ENCODE data around the gene CEMIP.
"Not testable (repeated sequence)": the region's sequence is repeated elsewhere in the genome, so short reads cannot be mapped to it uniquely, and the experiment has no call there.

Gene CEMIP

DNA sequence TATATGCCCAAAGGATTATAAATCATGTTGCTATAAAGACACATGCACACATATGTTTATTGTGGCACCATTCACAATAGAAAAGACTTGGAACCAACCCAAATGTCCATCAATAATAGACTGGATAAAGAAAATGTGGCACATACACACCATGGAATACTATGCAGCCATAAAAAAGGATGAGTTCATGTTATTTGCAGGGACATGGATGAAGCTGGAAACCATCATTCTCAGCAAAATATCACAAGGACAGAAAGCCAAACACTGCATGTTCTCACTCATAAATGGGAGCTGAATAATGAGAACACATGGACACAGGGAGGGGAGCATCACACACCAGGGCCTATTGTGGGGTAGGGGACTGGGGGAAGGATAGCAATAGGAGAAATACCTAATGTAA is 186.3 kb downstream of the CEMIP start:
- H3K4me1 ChIP-seq (ENCODE audit: control insufficient read depth in 2 of 2, insufficient read depth in 2 of 2, low read length in 2 of 2); H3K27me3 ChIP-seq (ENCODE audit: control insufficient read depth in 2 of 2, insufficient read depth in 2 of 2, low read length in 2 of 2); H3K4me3 ChIP-seq (ENCODE audit: low read length in 2 of 2); H3K9me3 ChIP-seq (ENCODE audit: control insufficient read depth in 2 of 2, low read length in 2 of 2); H3K36me3 ChIP-seq (ENCODE audit: control insufficient read depth in 2 of 2, insufficient read depth in 2 of 2, low read length in 2 of 2); H3K9ac ChIP-seq (ENCODE audit: low read depth in 1 of 2, low read length in 2 of 2); H3K27ac ChIP-seq (ENCODE audit: low read depth in 2 of 2, low read length in 2 of 2): not testable (repeated sequence)

DNA sequence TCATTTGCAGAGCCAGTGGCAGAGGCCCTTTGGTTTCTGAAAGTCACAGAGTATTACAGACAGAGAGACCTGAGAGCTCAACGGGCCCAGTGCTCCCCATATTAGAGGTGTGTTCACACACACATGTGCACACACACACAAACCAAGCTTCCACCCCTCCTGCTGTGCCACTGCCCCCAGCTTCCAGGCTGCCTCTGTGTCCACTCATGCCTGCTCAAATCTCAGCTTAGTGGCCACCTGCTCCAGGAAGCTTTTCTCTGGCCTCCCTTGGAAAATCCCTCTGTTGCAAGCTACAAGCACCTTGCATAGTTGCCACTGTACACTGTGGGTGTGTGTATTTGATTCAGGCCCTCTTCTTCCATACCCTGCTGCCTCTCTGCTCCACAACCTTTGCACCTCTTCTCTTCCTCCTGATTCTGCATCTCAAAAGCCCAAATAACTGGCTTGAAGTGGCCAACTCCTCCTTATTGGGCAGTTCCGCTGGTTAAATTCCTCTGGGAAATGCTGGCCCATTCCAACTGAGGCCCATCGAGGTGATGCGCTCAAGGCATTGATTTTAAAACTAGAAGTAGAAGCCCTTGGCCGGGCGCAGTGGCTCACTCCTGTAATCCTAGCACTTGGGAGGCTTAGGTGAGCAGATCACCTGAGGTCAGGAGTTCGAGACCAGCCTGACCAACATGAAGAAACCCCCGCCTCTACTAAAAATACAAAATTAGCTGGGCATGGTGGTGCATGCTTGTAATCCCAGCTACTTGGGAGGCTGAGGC is 187.4 kb downstream of the CEMIP start:
- H3K9me3 ChIP-seq (ENCODE audit: control insufficient read depth in 2 of 2, low read length in 2 of 2) = no peaks in the 10 kb centered on the region
- H3K27me3 ChIP-seq (ENCODE audit: control insufficient read depth in 2 of 2, insufficient read depth in 2 of 2, low read length in 2 of 2) = no peaks in the 10 kb centered on the region
- H3K36me3 ChIP-seq (ENCODE audit: control insufficient read depth in 2 of 2, insufficient read depth in 2 of 2, low read length in 2 of 2) = peaks cover 0 to 2% of the 10 kb centered on the region in 2 donors
- H3K4me1 ChIP-seq (ENCODE audit: control insufficient read depth in 2 of 2, insufficient read depth in 2 of 2, low read length in 2 of 2) = no peaks in the 10 kb centered on the region
- no peak overlapping the region for H3K4me3 ChIP-seq (ENCODE audit: low read length in 2 of 2)
- H3K9ac ChIP-seq (ENCODE audit: low read depth in 1 of 2, low read length in 2 of 2) = no peak overlapping the region
- no peak overlapping the region for H3K27ac ChIP-seq (ENCODE audit: low read depth in 2 of 2, low read length in 2 of 2)

GRCh38 chr15:80967451-80967850 is 188.3 kb downstream of the CEMIP start:
- Histone ChIP-seq H3K27me3 (ENCODE audit: control insufficient read depth in 2 of 2, insufficient read depth in 2 of 2, low read length in 2 of 2) (no peaks in the 10 kb centered on the region), H3K27ac (ENCODE audit: low read depth in 2 of 2, low read length in 2 of 2) (no peak overlapping the region), H3K36me3 (ENCODE audit: control insufficient read depth in 2 of 2, insufficient read depth in 2 of 2, low read length in 2 of 2) (peaks cover 0 to 2% of the 10 kb centered on the region in 2 donors), H3K9ac (ENCODE audit: low read depth in 1 of 2, low read length in 2 of 2) (no peak overlapping the region), H3K4me3 (ENCODE audit: low read length in 2 of 2) (no peak overlapping the region), H3K4me1 (ENCODE audit: control insufficient read depth in 2 of 2, insufficient read depth in 2 of 2, low read length in 2 of 2) (no peaks in the 10 kb centered on the region), H3K9me3 (ENCODE audit: control insufficient read depth in 2 of 2, low read length in 2 of 2) (no peaks in the 10 kb centered on the region)

DNA sequence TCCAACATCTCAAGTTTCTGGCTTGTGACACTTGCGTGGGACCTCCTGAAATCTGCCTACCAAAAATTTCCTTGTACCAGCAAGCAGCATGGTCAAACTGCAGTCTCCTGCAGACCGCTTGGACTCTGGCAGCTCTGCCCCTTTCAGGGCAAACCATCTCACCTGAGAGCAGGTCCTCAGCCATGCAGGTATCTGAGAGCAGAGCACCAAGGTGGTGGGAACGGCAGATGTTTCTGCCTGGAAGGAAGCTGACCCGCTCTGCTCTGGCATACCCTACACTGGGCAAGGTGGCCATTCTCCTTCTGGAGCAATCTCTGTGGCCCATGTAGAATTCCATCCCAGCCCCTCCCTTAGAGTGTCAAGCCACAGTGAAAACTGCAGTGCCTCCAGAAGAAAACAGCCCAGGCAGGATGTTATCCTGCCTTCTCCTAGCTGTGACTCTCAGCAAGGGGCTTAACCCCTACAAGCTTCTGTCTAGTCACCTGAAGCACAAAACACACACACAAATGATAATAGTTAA is 188.9 kb downstream of the CEMIP start:
- Histone ChIP-seq H3K9ac (ENCODE audit: low read depth in 1 of 2, low read length in 2 of 2) (no peak overlapping the region), H3K4me1 (ENCODE audit: control insufficient read depth in 2 of 2, insufficient read depth in 2 of 2, low read length in 2 of 2) (no peaks in the 10 kb centered on the region), H3K4me3 (ENCODE audit: low read length in 2 of 2) (no peak overlapping the region), H3K27ac (ENCODE audit: low read depth in 2 of 2, low read length in 2 of 2) (no peak overlapping the region), H3K27me3 (ENCODE audit: control insufficient read depth in 2 of 2, insufficient read depth in 2 of 2, low read length in 2 of 2) (no peaks in the 10 kb centered on the region), H3K36me3 (ENCODE audit: control insufficient read depth in 2 of 2, insufficient read depth in 2 of 2, low read length in 2 of 2) (peaks cover 0 to 2% of the 10 kb centered on the region in 2 donors), H3K9me3 (ENCODE audit: control insufficient read depth in 2 of 2, low read length in 2 of 2) (no peaks in the 10 kb centered on the region)

DNA sequence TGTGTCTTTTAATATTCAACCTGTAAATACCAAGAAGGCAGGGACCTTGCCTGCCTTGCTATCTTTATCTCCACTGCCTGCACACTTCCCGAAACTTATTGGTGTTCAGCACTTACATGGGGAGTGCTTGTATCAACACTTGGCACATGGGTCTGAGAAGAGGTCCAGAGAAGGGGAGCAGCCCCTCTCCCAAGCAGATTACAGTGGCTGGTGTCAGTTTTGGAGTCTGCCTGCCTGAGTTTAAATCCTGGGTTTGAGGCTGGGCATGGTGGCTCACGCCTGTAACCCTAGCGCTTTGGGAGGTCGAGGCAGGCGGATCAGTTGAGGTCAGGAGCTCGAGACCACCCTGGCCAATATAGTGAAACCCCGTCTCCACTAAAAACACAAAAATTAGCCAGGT is 190.1 kb downstream of the CEMIP start:
- Histone ChIP-seq H3K4me3 (ENCODE audit: low read length in 2 of 2) (no peak overlapping the region), H3K27me3 (ENCODE audit: control insufficient read depth in 2 of 2, insufficient read depth in 2 of 2, low read length in 2 of 2) (no peaks in the 10 kb centered on the region), H3K4me1 (ENCODE audit: control insufficient read depth in 2 of 2, insufficient read depth in 2 of 2, low read length in 2 of 2) (no peaks in the 10 kb centered on the region), H3K36me3 (ENCODE audit: control insufficient read depth in 2 of 2, insufficient read depth in 2 of 2, low read length in 2 of 2) (peaks cover 0 to 5% of the 10 kb centered on the region in 2 donors), H3K27ac (ENCODE audit: low read depth in 2 of 2, low read length in 2 of 2) (no peak overlapping the region), H3K9me3 (ENCODE audit: control insufficient read depth in 2 of 2, low read length in 2 of 2) (no peaks in the 10 kb centered on the region), H3K9ac (ENCODE audit: low read depth in 1 of 2, low read length in 2 of 2) (no peak overlapping the region)

DNA sequence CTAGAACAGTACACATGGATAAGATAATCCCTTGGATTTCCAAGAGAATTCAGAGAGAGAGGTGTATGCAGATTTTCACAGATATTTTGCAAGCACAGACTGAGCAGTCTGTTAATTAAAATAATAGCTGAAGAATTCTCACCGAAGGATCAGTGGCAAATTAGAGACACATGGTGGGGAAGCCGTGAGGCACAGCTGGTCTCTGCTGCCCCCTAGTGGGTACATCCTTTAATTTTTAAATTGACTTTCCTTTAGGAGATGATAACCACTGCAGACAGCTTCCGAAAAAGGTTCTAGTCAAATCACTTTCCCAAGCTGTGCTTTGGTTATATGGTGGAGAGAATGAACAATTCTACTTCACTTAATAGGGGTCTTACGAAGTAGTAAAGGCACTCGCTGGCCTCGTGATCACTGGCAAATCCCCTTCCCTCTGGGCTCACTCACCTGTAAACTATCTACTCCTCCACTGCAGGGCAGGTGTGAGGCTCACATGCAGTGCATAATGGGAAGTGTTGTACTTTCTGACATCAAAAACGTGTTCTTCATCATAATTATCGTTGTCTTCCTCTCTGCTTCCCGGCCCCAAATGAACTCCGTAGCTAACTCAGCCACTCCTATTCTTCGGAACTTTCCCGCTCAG is 191.0 kb downstream of the CEMIP start:
- no peak overlapping the region for H3K9ac ChIP-seq (ENCODE audit: low read depth in 1 of 2, low read length in 2 of 2)
- H3K9me3 ChIP-seq (ENCODE audit: control insufficient read depth in 2 of 2, low read length in 2 of 2) = no peaks in the 10 kb centered on the region
- H3K36me3 ChIP-seq (ENCODE audit: control insufficient read depth in 2 of 2, insufficient read depth in 2 of 2, low read length in 2 of 2) = peaks cover 0 to 5% of the 10 kb centered on the region in 2 donors
- H3K27me3 ChIP-seq (ENCODE audit: control insufficient read depth in 2 of 2, insufficient read depth in 2 of 2, low read length in 2 of 2) = no peaks in the 10 kb centered on the region
- H3K27ac ChIP-seq (ENCODE audit: low read depth in 2 of 2, low read length in 2 of 2) = no peak overlapping the region
- no peak overlapping the region for H3K4me3 ChIP-seq (ENCODE audit: low read length in 2 of 2)
- H3K4me1 ChIP-seq (ENCODE audit: control insufficient read depth in 2 of 2, insufficient read depth in 2 of 2, low read length in 2 of 2) = no peaks in the 10 kb centered on the region

DNA sequence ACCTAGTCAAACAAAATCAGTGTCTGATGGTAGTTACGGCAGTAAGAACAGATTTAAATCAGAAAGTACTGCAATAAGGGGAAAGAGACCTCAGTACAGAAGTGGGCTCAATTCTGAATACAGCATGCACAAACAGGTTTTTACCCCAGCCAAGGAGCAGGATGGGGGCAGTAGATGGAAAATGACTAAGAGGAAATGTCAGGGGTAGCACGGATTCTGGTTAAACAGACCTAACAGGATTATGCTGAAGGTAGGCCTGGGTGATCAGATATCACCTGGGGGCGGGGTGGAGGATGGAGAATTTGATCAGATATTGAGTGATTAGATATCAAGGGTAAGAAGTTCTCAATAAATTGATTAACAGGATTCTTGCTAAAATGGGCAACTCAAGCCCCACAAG is 191.5 kb downstream of the CEMIP start:
- no peaks in the 10 kb centered on the region for H3K4me1 ChIP-seq (ENCODE audit: control insufficient read depth in 2 of 2, insufficient read depth in 2 of 2, low read length in 2 of 2)
- H3K27me3 ChIP-seq (ENCODE audit: control insufficient read depth in 2 of 2, insufficient read depth in 2 of 2, low read length in 2 of 2) = no peaks in the 10 kb centered on the region
- peaks cover 0 to 5% of the 10 kb centered on the region in 2 donors for H3K36me3 ChIP-seq (ENCODE audit: control insufficient read depth in 2 of 2, insufficient read depth in 2 of 2, low read length in 2 of 2)
- no peak overlapping the region for H3K4me3 ChIP-seq (ENCODE audit: low read length in 2 of 2)
- H3K9me3 ChIP-seq (ENCODE audit: control insufficient read depth in 2 of 2, low read length in 2 of 2) = no peaks in the 10 kb centered on the region
- no peak overlapping the region for H3K27ac ChIP-seq (ENCODE audit: low read depth in 2 of 2, low read length in 2 of 2)
- no peak overlapping the region for H3K9ac ChIP-seq (ENCODE audit: low read depth in 1 of 2, low read length in 2 of 2)

DNA sequence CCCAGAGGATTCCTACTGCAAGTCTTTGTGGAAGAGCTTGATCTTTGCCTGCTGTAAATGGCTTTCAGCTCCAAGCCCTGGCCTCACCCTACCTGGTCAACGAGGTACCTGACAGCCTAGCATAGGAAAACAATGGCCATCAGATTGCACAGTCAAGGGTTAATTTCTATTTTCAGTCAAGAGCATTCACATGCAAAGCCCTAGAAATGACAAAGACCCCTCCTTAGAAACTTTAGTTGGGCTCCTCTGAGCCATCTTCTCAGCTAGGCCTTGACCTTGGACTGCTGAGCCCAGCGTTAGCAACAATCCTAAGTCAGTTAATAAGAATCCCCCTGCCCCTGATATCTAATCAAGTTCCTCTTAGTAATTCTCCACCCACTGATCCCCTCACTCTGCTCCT is 192.0 kb downstream of the CEMIP start:
- no peaks in the 10 kb centered on the region for H3K9me3 ChIP-seq (ENCODE audit: control insufficient read depth in 2 of 2, low read length in 2 of 2)
- H3K9ac ChIP-seq (ENCODE audit: low read depth in 1 of 2, low read length in 2 of 2) = no peak overlapping the region
- no peaks in the 10 kb centered on the region for H3K4me1 ChIP-seq (ENCODE audit: control insufficient read depth in 2 of 2, insufficient read depth in 2 of 2, low read length in 2 of 2)
- H3K36me3 ChIP-seq (ENCODE audit: control insufficient read depth in 2 of 2, insufficient read depth in 2 of 2, low read length in 2 of 2) = peaks cover 0 to 5% of the 10 kb centered on the region in 2 donors
- H3K4me3 ChIP-seq (ENCODE audit: low read length in 2 of 2) = no peak overlapping the region
- no peaks in the 10 kb centered on the region for H3K27me3 ChIP-seq (ENCODE audit: control insufficient read depth in 2 of 2, insufficient read depth in 2 of 2, low read length in 2 of 2)
- H3K27ac ChIP-seq (ENCODE audit: low read depth in 2 of 2, low read length in 2 of 2) = no peak overlapping the region

- Histone ChIP-seq H3K27ac (ENCODE audit: low read depth in 2 of 2, low read length in 2 of 2) (no peak overlapping the region), H3K9me3 (ENCODE audit: control insufficient read depth in 2 of 2, low read length in 2 of 2) (no peaks in the 10 kb centered on the region), H3K27me3 (ENCODE audit: control insufficient read depth in 2 of 2, insufficient read depth in 2 of 2, low read length in 2 of 2) (no peaks in the 10 kb centered on the region), H3K9ac (ENCODE audit: low read depth in 1 of 2, low read length in 2 of 2) (no peak overlapping the region), H3K36me3 (ENCODE audit: control insufficient read depth in 2 of 2, insufficient read depth in 2 of 2, low read length in 2 of 2) (peaks cover 0 to 10% of the 10 kb centered on the region in 2 donors), H3K4me1 (ENCODE audit: control insufficient read depth in 2 of 2, insufficient read depth in 2 of 2, low read length in 2 of 2) (peaks cover 0 to under 1% of the 10 kb centered on the region in 2 donors), H3K4me3 (ENCODE audit: low read length in 2 of 2) (no peak overlapping the region)
These were observed 193.1 kb downstream of the CEMIP start for GRCh38 chr15:80972276-80972675.

DNA sequence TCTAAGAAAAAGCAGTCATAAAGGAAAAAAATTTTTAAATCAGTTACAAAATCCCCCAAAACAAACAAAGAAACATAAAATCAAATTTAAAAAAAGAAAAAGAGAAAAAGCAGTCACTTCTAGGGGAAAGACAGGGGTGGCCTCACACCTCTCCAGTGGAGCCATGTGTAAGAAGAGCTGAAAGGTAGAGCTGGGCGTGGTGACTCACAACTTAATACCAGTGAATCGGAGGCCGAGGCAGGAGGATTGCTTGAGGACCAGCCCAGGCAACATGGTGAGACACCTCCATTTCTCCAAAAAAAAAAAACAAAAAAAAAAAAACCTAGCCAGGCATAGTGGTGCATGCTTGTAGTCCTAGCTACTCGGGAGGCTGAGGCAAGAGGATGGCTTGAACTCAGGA is 195.7 kb downstream of the CEMIP start:
- H3K27ac ChIP-seq (ENCODE audit: low read depth in 2 of 2, low read length in 2 of 2) = no peak overlapping the region
- H3K4me1 ChIP-seq (ENCODE audit: control insufficient read depth in 2 of 2, insufficient read depth in 2 of 2, low read length in 2 of 2) = peaks cover 0 to 2% of the 10 kb centered on the region in 2 donors
- no peaks in the 10 kb centered on the region for H3K27me3 ChIP-seq (ENCODE audit: control insufficient read depth in 2 of 2, insufficient read depth in 2 of 2, low read length in 2 of 2)
- H3K4me3 ChIP-seq (ENCODE audit: low read length in 2 of 2) = no peak overlapping the region
- no peaks in the 10 kb centered on the region for H3K9me3 ChIP-seq (ENCODE audit: control insufficient read depth in 2 of 2, low read length in 2 of 2)
- no peak overlapping the region for H3K9ac ChIP-seq (ENCODE audit: low read depth in 1 of 2, low read length in 2 of 2)
- H3K36me3 ChIP-seq (ENCODE audit: control insufficient read depth in 2 of 2, insufficient read depth in 2 of 2, low read length in 2 of 2) = peaks cover 13 to 18% of the 10 kb centered on the region in 2 donors
